GM12873 (cell line): ENCODE measurements around the gene CD34.

Source experiments
- CTCF ChIP-seq: IDR thresholded peaks from 2 replicates; pipeline ENCODE4 v1.5.1; 2012; ENCODE audit warnings: low read depth, mild to moderate bottlenecking, moderate library complexity, low read length, control low read depth; ENCODE audit not compliant: insufficient read depth; ENCODE audit errors: missing control alignments

CD34 gene

GRCh38 chr1:207910591-207911354 is at the start of gene CD34:
TSS of gene CD34 (minus strand) at chr1:207911125. CDS start at chr1:207911080, 45 bp downstream.
- TF ChIP-seq CTCF = no peak

GRCh38 chr1:207960346-207960745 is 49.4 kb upstream of the CD34 start:
- no peak for TF ChIP-seq CTCF

- no peak for TF ChIP-seq CTCF
These were observed 49.0 kb upstream of the CD34 start for GRCh38 chr1:207959910-207960309.

GRCh38 chr1:207959141-207959825 is 48.4 kb upstream of the CD34 start:
- no peak for TF ChIP-seq CTCF

GRCh38 chr1:207958376-207959139 is 47.6 kb upstream of the CD34 start:
- TF ChIP-seq CTCF = no peak

GRCh38 chr1:207956986-207957385 is 46.1 kb upstream of the CD34 start:
- no peak for TF ChIP-seq CTCF

- TF ChIP-seq CTCF = no peak
These were observed 43.2 kb upstream of the CD34 start for GRCh38 chr1:207954104-207954503.
